ENCODE results near the gene SPRED1. TPM values are rescaled to one million over a fixed set of nuclear protein-coding genes. Genes with fewer than 3 reads are reported as not detected.
"Not testable (repeated sequence)": the region's sequence is repeated elsewhere in the genome, so short reads cannot be mapped to it uniquely, and the experiment has no call there.

SPRED1 gene
- total RNA-seq, 1 experiment from 2014 or later = 46.1 TPM

GRCh38 chr15:38231436-38231835, 21.2 kb upstream of the SPRED1 start:
- DNase-seq (ENCODE audit: low read depth) = no peak

GRCh38 chr15:38237021-38237420, 15.6 kb upstream of the SPRED1 start:
- not testable (repeated sequence) for DNase-seq (ENCODE audit: low read depth)

- DNase-seq (ENCODE audit: low read depth) = no peak
These were observed 14.3 kb upstream of the SPRED1 start for GRCh38 chr15:38238311-38238710.

GRCh38 chr15:38242055-38242454, 10.6 kb upstream of the SPRED1 start:
- no peak for DNase-seq (ENCODE audit: low read depth)

GRCh38 chr15:38243278-38244055, 9.2 kb upstream of the SPRED1 start:
- DNase-seq (ENCODE audit: low read depth) = no peak

- no peak for DNase-seq (ENCODE audit: low read depth)
These were observed 5.3 kb upstream of the SPRED1 start for GRCh38 chr15:38247336-38247735.

GRCh38 chr15:38253351-38253781, 730 bp downstream of the SPRED1 start:
- DNase-seq (ENCODE audit: low read depth) = peak; percentile 76

GRCh38 chr15:38254051-38254883, 1.6 kb downstream of the SPRED1 start:
- DNase-seq (ENCODE audit: low read depth) = peak; percentile 72

- peak; percentile 23 for DNase-seq (ENCODE audit: low read depth)
These were observed 3.1 kb downstream of the SPRED1 start for GRCh38 chr15:38255690-38256089.

GRCh38 chr15:38257676-38258075, 5.0 kb downstream of the SPRED1 start:
- DNase-seq (ENCODE audit: low read depth) = peak; percentile 51

- no peak for DNase-seq (ENCODE audit: low read depth)
These were observed 6.5 kb downstream of the SPRED1 start for GRCh38 chr15:38259134-38259533.

- peak; percentile 65 for DNase-seq (ENCODE audit: low read depth)
These were observed 7.4 kb downstream of the SPRED1 start for GRCh38 chr15:38260077-38260476.

GRCh38 chr15:38263251-38263650, 10.6 kb downstream of the SPRED1 start:
- DNase-seq (ENCODE audit: low read depth) = no peak

- DNase-seq (ENCODE audit: low read depth) = no peak
These were observed 11.4 kb downstream of the SPRED1 start for GRCh38 chr15:38263996-38264395.

- no peak for DNase-seq (ENCODE audit: low read depth)
These were observed 13.8 kb downstream of the SPRED1 start for GRCh38 chr15:38266247-38266986.

- peak; percentile 41 for DNase-seq (ENCODE audit: low read depth)
These were observed 14.9 kb downstream of the SPRED1 start for GRCh38 chr15:38267421-38268022.

- no peak for DNase-seq (ENCODE audit: low read depth)
These were observed 18.5 kb downstream of the SPRED1 start for GRCh38 chr15:38271144-38271543.

GRCh38 chr15:38271895-38272294, 19.3 kb downstream of the SPRED1 start:
- DNase-seq (ENCODE audit: low read depth) = no peak

- not testable (repeated sequence) for DNase-seq (ENCODE audit: low read depth)
These were observed 19.8 kb downstream of the SPRED1 start for GRCh38 chr15:38272431-38272830.

GRCh38 chr15:38274135-38274534, 21.5 kb downstream of the SPRED1 start:
- DNase-seq (ENCODE audit: low read depth) = no peak

GRCh38 chr15:38275959-38276358, 23.3 kb downstream of the SPRED1 start:
- DNase-seq (ENCODE audit: low read depth) = no peak

All from LHCN-M2 (cell line).